GM18873 (cell line): ENCODE results near the gene CCDC30.
"Not testable (repeated sequence)": the region's sequence is repeated elsewhere in the genome, so short reads cannot be mapped to it uniquely, and the experiment has no call there.

Experiments used
- ATAC-seq: cut with Tn5 transposase; IDR thresholded peaks from one replicate; pipeline ENCODE4 v1.9.1; 2021; ENCODE audit warnings: mild to moderate bottlenecking, moderate library complexity, moderate number of reproducible peaks; ENCODE audit not compliant: unreplicated experiment, low FRiP score

The CCDC30 gene

DNA sequence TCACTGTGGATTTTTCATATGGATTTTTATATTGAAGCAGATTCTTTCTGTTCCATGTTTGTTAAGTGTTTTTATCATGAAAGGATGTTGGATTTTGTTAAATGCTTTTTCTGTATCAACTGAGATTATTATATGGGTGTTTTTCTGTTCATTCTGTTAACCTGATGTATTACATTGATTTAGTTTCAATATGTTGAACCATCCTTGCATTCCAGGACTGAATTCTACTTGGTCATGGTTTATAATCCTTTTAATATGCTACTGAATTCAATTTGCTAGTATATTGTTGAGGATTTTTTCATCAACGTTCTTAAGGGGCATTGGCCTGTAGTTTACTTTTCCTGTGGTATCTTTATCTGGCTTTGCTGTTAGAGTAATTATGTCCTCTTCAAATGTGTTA, 55.8 kb downstream of the CCDC30 start:
- no peak for ATAC-seq

DNA sequence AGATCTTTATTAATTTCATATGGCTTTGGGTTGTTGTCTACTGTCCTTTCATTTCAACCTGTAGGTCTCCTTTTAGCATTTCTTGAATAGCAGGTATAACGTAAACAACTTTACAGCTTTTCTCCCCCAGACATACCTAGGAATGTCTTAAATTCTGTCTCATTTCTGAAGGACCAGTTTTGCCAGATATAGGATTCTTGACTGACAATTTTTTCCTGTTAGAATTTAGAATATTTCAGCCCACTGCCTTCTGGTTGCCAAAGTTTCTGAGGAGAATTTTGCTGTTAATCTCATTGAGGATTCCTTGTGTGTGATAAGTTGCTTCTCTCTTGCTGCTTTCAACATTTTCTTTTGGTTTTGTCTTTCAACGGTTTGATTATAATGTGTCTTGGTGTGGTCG, 60.1 kb downstream of the CCDC30 start:
- ATAC-seq, result no peak

DNA sequence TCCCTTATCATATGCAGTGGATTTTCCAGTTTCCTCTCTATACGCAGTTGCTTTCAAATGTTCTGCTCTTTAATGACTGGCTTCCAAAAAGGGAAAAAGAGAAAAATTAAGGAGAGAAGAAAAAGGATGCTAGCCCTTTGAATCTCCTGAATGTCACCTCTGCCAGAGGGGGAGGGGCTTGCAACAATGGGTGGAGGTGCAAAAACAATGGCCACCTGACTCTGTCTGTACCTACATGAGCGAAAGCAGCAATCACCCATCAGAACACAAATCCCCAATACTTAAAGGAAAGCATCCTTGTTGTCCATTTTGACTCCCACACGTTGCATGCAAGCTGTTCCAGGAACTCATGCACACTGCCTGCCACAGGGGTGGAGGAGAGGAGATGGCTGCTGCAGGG, 61.2 kb downstream of the CCDC30 start:
- no peak for ATAC-seq

DNA sequence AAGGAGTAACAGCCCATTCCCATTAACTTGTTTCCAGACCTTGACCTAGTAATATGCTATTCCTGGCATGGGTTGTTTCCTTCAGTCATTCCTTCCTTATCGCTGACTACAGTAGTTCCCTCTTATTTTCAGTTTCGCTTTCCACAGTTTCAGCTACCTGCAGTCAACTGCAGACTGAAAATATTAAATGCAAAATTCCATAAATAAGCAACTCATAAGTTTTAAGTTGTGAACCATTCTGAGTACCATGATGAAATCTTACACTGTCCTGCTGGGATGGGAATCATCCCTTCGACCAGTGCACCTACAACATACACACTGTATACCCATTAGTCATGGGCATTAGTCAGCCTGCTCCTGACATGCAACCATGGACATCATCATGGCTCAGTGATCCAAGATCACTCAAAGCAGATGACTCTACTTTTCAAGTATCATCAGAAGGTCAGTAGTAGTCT, 66.7 kb downstream of the CCDC30 start:
- ATAC-seq, result no peak

DNA sequence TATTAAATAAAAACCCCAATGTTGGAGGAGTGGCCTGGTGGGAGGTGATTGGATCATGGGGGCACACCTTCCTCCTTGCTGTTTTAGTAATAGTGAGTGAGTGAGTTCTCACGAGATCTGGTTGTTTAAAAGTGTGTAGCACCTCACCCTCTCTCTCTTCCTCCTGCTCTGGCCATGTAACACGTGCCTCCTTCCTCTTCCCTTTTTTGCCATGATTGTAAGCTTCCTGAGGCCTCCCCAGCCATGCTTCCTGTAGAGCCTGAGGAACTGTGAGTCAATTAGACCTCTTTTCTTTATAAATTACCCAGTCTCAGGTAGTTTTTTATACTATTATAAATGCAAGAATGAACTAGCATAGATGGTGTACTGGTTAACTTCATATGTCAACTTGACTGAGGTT, 68.0 kb downstream of the CCDC30 start:
- no peak for ATAC-seq

DNA sequence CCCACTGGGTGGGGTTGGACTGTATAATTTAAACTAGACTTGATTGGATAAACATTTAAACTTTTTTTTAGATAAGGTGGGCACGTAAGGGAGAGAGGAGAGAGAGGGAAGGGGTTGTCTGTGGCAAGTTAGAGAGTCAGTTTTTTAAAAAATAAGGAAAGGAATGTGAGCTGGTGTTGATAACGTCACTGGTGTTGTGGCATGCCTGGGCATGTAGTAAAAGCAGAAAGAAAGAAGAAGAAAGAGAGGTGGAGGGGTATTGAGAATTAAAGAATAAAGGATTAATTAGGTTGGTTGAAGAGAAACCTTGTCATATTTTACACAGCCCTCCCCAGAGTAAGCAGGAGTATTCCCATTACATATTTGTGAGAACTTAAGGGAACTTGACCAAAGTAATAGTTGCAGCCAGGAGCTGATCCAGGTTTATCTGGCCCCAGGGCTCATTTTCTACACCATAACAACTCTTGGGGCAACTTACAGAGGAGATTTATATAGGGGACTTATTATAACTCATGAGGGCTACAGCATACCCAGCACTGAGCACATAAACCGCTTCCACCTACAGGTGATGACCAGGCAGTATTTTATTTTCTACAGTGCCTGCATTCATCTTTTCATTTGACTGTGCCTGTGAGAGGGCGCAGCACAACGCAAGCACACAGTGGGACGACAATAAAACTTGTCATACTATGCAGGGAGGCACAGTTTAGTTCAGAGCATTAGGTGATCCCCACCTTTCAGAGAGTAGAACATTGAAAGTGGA, 70.2 kb downstream of the CCDC30 start:
- ATAC-seq, result no peak

DNA sequence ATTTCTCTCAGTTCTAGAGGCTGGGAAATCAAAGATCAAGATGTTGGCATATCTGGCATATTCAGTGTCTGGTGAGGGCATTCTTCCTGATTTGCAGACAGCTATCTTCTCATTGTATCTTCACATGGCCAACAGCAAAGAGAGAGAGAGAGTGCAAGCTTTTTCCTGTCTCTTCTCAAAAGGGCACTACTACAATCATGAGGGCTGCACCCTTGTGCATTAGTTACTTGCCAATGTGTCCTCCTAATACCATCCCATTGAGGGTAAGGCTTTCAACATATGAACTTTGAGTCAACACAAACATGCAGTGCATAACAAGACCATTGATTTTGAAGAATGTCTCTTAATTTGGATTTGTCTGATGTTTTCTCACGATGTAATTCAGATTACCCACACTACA, 78.0 kb downstream of the CCDC30 start:
- ATAC-seq, result no peak

DNA sequence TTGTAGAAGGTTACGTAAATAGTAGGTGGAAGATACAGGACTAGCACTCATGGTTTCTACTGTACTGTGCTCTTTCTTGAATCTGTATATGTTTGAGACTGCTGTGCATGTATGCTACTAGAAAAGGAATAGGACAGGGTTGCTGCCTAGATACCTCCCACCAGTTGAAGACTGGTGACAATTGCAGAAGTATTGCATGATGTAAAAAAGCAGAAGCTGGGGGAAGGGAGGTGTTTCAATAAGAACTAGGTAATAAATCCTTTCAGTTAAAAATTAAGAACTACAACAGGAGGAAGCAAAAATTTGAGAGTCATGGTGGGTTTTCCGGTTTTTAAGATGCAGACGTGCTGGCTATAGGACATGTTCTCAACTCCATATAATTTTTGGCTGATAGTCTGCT, 88.1 kb downstream of the CCDC30 start:
- no peak for ATAC-seq

DNA sequence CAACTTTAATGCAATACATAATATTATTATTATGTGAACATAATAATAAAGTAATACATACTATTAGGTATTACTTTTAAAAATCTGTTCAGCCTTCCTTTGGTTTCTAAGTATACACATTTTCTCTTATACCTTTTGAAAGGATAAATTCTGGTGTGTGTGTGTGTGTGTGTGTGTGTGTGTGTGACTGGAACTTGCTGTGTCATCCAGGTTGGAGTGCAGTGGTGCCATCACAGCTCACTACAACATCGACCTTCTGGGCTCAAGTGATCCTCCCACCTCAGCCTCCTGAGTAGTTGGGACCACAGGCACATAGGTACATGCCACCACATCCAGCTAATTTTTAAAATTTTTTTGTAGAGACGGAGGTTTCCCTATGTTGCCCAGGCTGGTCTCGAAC, 88.5 kb downstream of the CCDC30 start:
- no peak for ATAC-seq

DNA sequence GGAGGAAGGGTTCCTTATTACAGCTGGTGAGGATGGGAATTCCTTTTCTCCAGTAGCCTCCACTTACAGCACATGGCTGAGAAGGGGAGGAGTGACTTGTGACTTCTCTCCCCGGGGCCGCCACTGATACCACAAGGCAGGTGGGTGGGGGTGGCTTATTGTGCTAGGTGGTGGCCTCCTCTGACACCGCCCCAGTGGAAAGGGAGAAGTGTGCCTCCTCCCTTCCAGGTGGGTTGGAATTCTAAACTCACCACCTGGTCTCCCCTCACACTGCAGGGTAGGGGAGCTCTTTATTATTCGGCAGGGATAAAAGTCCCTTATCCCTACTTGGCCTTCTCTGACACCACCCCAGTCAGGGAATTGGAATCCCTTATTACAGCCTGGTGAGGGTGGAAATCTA, 89.5 kb downstream of the CCDC30 start:
- ATAC-seq, result no peak

DNA sequence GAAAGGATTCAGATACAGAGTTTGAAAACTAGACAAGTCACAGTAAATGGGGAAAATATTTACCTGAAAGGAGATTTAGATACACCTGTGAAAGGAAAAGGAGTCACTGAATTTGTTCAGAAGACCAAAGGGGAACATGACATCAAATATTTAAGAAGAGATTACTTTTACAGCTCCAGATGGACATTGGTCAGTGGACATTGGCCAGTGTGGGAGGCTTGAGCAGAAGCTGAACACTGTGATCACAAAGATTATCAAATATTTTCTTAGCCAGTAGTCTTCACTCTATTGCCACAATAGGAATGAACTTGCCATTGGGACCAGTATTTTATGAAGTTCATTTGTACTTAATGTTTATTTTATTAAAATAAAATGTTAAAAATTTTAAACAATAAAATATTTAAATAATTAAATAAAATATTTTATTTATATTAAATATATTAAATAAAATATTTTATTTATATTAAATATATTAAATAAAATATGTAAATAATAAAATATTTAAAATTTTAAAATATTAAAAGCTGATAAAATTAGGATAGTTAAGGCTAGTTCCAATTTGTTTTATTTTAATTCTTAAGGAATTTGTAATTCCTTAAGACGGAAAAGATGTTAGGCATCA, 94.3 kb downstream of the CCDC30 start:
- no peak for ATAC-seq

DNA sequence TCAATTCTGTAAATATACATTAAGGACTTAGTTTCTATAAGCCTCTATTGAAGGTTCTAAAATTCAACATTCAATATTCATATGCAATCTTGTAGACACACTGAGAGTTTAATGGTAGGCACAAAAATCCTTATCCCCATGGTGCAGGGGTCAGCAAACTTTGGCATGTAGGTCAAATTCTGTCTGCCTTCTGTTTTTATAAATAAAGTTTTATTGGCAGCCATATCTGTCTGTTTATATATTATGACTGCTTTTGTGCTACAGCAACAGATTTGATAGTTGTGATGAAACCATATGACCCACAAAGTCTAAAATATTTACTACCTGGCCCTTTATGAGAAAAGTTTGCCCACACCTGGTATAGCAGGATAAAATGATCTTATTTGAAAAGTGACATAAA, 104.0 kb downstream of the CCDC30 start:
- ATAC-seq, result no peak

DNA sequence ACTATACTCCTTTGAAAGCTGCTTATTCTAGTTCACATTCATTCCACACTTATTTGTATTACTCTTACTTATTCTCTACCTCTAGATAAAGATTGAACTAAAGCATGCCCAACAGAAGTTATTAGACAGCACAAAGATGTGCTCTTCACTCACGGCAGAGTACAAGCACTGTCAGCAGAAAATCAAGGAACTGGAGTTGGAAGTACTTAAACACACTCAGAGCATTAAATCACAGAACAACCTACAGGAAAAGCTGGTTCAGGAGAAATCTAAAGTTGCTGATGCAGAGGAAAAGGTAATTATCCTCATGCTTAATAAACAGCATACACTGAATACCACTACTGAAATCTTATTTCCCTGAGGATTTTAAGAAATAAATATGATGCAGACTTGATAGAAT, 113.8 kb downstream of the CCDC30 start:
- ATAC-seq, result no peak

DNA sequence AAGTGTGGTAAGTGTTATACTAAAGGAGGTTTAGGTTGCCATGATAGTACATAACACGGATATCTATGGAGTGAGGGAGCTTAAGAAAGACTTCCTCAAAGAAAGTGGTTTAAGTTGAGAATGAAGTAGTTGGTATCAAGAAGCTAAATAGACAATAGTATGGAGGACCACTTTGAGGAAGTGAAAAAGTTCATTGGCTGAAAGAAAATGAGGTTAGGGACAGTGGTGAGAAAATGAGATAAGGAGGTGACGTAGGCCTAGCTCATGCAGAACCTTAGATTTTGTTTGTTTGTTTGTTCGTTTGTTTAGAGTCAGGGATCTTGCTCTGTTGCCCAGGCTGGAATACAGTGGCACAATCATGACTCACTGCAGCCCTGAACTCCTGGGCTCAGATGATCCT, 122.9 kb downstream of the CCDC30 start:
- ATAC-seq, result no peak

DNA sequence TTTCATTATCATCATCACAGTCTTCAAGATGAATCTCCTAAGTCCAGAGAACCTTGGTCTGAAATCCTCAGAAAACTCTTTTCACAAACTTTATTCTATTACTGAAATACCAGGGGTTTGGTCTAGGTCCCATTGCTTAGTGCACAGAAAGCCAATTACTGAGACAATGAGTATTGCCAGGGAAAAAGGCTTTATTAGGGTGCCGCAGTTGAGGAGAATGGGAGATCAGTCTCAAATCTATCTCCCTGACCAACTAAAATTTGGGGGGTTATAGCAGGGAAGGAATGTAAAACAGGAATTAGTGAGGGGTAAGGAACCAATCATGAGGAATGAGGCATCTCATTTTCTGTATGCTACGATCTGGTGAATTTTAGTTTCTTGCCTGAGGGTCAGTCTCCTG, 124.7 kb downstream of the CCDC30 start:
- no peak for ATAC-seq

DNA sequence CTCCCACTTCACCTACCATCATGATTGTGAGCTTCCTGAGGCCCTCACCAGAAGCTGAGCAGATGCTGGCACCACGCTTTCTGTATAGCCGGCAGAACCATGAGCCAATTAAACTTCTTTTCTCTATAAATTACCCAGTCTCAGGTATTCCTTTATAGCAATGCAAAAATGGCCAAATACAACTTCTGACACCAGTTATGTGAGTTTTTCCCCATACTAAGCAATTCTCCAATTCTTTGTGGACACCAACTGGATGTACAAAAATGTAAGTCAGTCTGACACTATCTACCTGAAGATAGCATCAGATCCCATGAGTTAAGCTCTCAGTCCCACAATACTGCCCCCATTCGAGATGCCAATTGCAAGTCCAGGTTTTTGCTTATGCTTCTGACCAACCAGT, 129.7 kb downstream of the CCDC30 start:
- ATAC-seq, result no peak

DNA sequence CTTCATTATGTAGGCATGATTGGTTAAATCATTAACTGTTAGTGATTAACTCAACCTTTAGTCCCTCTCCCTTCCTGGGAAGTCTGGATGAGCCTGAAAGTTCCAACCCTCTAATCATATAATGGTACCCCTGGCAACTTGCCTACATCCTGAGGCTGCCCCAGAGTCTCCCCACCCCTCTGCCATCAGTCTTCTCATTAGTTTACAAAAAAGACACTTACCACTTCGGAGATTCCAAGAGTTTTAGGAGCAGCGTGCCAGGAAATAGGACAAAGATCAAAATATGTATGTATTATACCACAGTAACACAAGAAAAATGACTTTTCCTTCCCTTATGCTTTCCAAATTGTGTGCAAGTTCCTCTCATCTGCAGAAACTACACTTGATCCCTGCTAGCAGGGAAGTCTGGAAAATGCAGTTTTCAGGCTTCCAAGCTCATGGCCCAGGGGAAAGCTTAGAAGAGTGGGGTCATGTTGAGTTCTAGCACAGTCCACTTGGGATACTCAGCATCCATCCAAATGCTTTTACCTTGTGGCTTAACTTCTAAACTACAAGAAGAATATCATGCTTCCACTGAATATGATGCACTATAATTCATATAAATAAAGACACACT, 130.5 kb downstream of the CCDC30 start:
- ATAC-seq, result no peak

DNA sequence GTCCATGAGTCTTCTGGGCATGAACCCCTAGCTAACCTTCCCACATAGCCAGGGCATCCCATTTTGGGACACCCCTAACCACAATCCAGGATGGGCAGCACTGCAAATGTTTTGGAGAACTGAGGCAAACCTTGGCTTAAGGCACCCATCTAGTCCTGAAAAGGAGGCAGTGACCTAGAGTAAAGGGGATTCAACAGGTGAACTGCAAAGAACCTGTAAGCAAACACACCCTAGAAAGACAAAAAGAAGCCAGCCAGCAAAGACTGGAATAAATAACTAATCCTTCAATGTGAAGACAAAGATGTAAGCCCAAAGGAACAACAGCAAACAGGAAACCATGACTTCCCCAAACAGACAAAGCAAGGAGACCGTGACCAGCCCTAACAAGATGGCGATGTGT, 138.4 kb downstream of the CCDC30 start:
- no peak for ATAC-seq

DNA sequence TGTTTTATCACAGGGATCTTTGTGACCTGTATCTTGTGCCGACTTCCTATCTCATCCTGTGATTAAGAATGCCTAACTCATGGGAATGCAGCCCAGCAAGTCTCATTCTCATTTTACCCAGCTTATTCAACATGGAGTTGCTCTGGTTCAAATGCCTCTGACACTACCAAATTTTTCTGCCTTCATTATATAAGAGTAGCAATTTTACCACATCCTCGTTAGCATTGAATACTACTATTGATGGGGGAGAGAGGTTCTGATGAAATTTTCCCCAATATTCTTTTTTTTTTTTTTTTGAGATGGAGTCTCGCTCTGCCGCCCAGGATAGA, 150.7 kb downstream of the CCDC30 start:
- ATAC-seq, result no peak

DNA sequence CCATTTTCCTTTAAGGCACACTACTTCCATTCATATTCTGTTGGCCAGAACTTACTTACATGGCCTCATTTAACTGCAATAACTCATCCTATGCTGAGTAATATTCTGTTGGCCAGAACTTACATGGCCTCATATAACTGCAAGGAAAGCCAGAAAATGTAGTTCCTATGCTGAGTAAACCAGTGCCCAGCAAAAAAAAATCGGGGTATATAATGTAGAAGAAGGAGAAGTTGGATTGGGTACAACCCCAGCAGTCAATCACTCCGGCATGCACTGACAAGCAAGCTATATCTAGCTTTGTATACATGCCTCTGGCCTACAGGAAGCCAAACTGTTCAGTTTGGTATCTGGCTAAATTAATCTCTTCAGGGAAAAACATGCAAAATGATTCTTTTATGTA, 155.8 kb downstream of the CCDC30 start:
- ATAC-seq, result no peak

DNA sequence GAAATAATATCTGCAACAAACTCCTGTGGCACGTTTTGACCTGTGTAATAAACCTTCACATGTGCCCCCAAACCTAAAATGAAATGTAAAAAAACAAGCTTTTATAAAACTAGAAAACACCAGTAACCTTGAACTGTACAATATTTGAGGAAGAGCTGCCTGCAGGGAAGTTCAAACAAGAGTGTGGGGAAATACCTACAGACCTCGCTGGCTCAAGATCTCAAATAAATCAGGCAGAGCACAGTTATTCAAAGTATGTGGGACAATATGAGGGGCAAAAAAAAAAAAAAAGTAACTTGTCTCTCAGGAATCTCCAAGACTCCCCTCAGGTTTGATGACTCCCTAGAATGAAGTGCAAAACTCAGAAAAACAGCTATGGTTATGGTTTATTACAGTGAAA, 157.2 kb downstream of the CCDC30 start:
- no peak for ATAC-seq

DNA sequence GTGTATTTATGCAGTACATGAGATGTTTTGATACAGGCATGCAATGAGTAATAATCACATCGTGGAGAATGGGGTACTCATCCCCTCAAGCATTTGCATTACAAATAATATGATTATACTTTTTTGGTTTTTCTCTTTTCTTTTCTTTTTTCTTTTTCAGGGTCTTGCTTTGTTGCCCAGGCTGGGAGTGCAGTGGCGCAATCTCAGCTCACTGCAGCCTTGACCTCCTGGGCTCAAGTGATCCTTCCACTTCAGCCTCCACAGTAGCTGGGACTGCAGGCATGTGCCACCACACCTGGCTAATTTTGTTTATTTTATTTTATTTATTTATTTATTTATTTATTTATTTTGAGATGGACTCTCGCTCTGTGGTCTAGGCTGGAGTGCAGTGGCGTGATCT, 158.1 kb downstream of the CCDC30 start:
- ATAC-seq, result not testable (repeated sequence)
